SK-N-MC (cell line): ENCODE measurements around the gene FAM131C.

Experiments used
- EZH2 ChIP-seq: fragments of 200-600 bp; sonication (generic); IDR thresholded peaks from one replicate; pipeline ENCODE4 v1.6.1; 2017; ENCODE audit warnings: antibody characterized with exemption
- POLR2AphosphoS5 ChIP-seq: IDR thresholded peaks from 2 replicates; pipeline ENCODE4 v1.6.1; 2012; ENCODE audit warnings: mild to moderate bottlenecking, low read depth, low read length, borderline replicate concordance

DNA sequence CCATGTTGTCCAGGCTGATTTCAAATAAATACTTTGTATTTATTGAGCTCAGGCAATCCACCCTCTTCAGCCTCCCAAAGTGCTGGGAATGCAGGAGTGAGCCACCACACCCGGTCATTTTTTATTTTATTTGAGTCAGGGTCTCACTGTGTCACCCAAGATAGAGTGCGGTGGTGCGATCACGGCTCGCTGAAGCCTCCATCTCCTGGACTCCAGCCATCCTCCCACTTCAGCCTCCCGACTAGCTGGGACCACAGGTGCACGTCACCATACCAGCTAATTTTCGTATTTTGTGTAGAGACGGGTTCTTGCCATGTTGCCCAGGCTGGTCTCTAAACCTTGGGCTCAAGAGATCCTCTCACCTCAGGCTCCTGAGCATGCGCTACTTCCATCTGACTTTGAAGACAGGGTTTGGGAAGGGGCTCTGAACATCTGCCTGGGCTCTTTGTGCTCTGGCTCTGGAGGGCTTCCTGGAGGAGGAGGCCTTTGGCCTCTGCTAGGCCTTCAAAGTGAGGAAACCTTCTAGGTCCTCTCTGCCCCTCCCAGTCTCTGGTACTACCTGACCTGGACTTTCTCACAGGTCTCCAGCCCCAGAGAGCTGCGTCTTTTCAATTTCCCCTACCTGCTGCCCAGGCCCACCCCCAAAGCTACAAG is 61.4 kb downstream of the FAM131C start:
- TF ChIP-seq EZH2, result no peak
- no peak for TF ChIP-seq POLR2AphosphoS5
